Anterior cingulate cortex (tissue), 58 donors: ENCODE measurements around the gene S1PR5.
"Not testable (repeated sequence)": the region's sequence is repeated elsewhere in the genome, so short reads cannot be mapped to it uniquely, and the experiment has no call there.

Experiments used
- DNase-seq, 58 donors: peaks; one replicate each; lab custom pipeline; 2025; lab: John Stamatoyannopoulos, UW

Gene S1PR5

GRCh38 chr19:10517361-10517759 lies at the start of gene S1PR5:
TSS of gene S1PR5 (minus strand) at chr19:10517447. CDS start at chr19:10515011, 2,436 bp downstream.
- peak in 55 of 58 donors; percentile 16 to 95 (median 78) for DNase-seq

GRCh38 chr19:10566658-10567410 lies 49.6 kb upstream of the S1PR5 start:
- DNase-seq: peak in 4 of 58 donors; percentile 4 to 26 (median 12)

DNA sequence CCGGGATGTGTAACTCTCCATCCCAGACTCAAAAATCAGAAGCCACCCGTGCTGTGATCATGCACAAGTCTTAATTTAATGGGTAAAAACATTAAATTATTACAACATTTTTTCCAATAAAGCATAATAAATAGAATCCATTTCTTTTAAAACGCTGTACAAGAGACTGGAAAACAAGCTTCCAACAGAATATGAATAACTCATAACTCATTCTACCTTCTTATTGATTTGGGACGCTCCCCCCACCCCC lies 49.1 kb upstream of the S1PR5 start:
- DNase-seq: no peak

- peak; percentile 70 to 98 (median 94) for DNase-seq
Measured at GRCh38 chr19:10565567-10566407, 48.5 kb upstream of the S1PR5 start, which contains the start of gene KRI1. TSS of gene KRI1 (minus strand) at chr19:10566010. CDS start at chr19:10565999, 11 bp downstream.

GRCh38 chr19:10565028-10565566 lies 47.9 kb upstream of the S1PR5 start:
- DNase-seq: peak in 7 of 58 donors; percentile 21 to 49 (median 32)

DNA sequence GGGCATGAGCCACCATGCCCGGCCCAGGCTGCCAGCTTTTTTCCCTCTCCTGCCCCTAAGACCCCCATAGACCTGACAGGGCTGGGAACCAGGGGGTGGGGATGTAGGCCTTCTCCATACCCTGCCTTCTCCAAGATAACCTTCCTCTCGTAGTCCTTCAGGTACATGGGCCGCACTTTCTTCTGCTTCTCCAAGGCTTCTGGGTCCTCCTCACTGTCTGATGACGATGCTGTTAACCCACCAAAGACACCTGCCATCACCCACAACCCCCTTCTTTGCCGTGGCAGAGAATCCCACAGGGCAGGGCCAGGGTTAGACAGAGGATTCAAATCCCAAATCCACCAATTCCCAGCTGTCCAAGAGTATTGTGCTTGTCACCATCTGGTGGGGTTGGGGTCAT lies 45.4 kb upstream of the S1PR5 start:
- DNase-seq: no peak

- DNase-seq: no peak
Measured at GRCh38 chr19:10560154-10560553, 42.9 kb upstream of the S1PR5 start.

DNA sequence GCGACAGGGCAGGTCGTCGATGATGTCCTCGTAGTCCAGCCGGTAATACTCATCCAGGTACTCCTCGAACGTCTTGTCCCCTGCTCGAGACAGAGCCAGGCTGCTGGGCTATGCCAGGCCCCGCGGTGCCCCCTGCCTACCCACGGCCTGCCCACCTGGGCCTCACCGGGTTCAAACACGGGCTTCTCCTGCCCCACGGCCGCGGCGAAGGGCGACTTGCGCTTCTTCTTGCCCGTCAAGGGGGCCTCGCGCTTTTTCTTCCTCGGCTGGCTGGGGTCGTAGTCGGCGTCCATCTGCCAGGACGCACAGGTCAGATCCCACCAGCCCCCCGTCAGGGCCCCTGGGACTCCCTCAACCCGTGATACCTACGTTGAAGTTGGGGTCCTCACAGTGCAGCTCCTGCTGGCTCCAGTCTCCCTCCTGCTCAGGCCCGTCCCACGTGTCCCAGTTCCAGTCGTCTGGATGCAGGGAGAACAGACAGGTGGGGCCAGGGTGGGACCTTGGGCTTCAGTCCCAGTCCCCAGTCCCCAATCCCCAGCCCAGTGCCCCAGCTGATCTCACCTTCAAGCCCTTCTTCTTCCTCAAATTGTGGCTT lies 40.5 kb upstream of the S1PR5 start:
- no peak for DNase-seq

GRCh38 chr19:10555610-10555973 lies 38.3 kb upstream of the S1PR5 start:
- no peak for DNase-seq

DNA sequence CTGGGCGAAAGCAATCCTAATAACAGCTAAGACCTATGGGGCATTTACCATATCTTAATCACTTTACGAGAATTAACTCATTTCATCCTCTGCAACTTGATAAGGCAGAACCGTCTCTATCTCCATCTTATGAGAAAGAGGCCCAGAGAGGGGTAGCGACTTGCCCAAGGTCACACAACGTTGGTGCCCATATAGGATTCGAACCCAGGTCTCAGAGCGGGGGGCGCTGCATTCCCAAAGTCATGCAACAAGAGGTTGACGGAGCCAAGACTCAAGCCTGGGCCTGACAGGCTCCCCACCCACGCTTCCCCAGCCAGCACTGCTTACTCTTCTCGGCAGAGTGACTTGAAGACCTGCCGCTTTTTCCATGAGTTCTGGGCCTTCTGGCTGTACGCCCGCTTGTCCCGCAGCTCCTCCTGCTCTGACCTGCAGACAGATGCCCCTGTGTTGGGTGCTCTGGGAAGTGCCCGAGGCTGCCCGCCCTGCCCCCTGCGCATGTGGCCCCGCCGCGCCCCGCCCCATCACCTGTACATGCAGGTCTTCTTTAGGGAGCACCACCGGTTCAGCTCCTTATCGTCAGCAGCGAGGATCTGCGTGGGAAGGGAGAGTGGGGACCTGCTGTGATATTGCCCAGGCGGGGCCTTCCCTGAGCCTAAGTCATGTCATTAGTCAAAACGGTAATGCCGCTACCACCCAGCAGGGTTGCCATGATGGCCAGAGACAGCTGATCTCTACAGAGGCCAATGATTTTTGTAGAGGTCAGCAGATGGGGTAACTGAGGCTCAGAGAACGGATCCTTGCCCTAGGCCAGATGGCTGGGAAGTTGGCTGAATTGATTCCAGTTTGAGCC lies 37.7 kb upstream of the S1PR5 start:
- DNase-seq: no peak

GRCh38 chr19:10553943-10554381 lies 36.7 kb upstream of the S1PR5 start:
- DNase-seq: no peak

DNA sequence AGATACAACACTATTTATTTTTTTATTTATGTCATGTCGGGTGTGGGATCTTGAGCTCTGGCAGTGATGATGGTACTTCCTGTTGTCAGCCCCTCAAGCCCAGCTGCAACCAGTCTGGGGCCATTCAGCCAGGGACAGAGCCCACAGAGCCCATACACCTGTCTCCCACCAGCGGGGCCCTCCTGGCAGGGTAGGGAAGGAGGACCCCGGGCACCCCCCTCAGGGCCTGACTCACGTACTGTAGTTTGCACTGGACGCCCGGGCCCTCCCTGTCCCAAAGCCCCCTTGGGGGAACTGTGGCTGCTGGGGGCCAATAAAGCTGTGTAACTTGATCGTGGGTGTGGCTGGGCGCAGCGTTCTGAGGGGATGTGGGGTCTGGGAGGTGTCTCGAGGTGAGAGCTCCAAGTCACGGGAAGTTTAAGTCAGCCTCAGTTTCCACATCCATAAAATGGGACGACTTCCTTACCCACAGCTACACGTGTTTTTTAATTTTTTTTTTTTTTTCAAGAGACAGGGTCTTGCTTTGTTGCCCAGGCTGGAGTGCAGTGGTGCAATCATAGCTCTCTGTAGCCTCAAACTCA lies 35.9 kb upstream of the S1PR5 start:
- no peak for DNase-seq

DNA sequence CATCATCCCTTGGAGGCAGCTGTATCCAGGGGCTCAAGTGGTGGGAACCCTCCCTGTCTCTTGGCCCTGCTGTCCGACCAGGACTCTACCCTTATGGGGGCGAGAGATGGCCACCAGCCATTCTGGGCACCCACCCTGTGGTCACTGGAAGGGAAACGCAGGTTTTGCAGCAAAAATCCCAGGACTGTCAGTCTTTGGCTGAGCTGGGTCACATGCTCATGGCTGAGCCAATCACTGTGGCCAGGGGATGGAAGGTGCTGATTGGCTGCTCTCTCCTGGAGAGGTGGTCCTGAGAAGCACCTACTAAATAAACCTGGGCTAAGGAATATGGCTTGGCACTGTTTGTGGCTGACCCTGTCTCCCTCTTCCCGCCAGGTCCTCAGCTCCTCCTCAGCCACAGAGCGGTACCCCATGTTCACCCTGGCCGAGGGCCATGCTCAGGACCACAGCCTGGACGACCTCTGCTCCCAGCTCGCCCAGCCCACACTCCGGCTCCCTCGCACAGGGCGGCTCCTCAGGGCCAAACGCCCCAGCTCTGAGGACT lies 35.3 kb upstream of the S1PR5 start:
- DNase-seq: peak in 14 of 58 donors; percentile 3 to 29 (median 10)

DNA sequence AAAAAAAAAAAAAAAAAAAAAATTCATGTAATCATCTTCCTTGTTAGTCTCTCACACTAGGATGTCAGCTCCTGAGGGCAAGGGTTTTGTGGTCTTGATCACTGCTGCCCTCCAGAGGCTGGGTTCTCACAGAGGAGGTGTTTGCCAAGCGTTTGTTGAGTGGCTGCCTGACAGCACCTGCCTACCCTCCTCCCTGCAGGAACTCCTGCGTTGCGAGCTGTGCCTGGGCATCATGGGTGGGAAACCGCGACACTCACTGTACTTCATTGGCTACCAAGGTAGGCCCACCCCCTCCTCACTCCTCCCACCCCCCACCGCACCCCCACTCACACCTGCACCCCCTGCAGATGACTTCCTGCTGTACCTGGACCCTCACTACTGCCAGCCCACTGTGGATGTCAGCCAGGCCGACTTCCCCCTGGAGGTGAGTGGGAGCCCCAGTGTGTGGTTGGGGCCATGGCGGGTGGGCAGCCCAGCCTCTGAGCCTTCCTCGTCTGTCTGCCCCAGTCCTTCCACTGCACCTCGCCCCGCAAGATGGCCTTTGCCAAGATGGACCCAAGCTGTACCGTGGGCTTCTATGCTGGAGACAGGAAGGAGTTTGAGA lies 34.6 kb upstream of the S1PR5 start:
- peak in 4 of 58 donors; percentile 4 to 12 (median 6) for DNase-seq

- DNase-seq: not testable (repeated sequence)
Measured at GRCh38 chr19:10551006-10551405, 33.8 kb upstream of the S1PR5 start.

DNA sequence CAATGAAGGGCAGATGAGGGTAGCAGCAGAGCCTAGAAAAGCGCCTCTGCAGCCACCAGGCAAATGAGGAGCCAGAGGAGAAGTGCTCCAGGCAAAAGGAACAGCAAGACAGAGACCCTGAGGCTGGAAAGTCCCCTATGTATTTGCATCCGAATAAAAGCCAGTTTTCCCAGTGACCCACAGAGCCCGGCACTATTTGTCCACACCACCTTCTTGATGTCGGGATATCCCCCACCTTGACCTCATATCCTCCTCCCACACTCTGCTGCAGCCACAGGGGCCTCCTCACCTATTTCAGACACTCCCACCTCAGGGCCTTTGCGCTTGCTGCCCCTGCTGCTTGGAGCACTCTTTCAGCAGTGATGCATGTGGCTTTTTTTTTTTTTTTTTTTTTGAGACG lies 33.1 kb upstream of the S1PR5 start:
- DNase-seq: no peak

DNA sequence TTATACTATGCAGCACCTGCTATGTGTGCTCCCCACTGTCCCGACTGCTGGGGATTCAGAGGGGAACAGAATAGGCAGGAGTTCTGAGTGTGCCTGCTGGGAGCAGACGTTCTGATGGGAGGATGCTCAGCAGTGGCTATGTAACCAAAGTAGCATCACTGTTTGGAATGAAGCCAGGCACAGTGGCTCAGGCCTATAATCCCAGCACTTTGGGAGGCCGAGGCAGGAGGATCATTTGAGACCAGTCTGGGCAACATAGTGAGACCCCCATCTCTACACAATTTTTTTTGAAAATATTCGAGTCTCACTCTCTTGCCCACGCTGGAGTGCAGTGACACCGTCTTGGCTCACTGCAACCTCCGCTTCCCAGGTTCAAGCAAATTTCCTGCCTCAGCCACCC lies 32.5 kb upstream of the S1PR5 start:
- no peak for DNase-seq

DNA sequence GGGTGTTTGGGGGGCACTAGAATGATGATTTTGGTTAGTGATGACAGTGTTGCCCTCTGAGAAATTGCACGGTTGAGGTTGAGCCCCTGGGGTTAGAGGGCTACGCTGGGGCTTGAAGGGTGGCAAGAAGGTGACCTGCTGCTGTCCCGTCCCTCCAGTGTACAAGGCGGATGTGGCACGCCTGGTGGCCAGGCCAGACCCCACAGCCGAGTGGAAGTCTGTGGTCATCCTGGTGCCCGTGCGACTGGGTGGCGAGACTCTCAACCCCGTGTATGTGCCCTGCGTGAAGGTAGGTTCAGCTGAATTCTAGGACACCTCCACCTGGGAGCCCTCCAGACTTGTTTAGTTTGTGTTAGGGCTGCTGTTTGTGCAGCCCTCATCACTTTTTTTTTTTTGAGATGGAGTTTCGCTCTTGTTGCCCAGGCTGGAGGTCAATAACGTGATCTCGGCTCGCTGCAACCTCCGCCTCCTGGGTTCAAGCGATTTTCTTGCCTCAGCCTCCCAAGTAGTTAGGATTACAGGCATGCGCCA lies 31.6 kb upstream of the S1PR5 start:
- DNase-seq: no peak

DNA sequence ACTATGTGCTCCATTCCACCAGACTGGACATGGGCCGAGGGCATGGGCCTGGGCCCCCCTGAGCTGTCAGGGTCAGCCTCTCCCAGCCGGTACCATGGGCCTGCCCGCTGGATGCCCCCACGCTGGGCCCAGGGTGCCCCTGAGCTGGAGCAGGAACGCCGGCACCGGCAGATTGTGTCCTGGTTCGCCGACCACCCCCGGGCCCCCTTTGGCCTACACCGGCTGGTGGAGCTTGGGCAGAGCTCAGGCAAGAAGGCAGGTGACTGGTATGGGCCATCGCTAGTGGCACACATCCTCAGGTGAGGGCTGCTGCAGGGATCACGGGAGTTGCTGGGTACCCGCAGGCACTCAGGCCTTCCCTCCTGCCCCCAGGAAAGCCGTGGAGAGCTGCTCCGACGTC lies 29.6 kb upstream of the S1PR5 start:
- no peak for DNase-seq
